Lung microvascular endothelial cell (primary cell): ENCODE data around the gene BBS4. TPM values are rescaled to one million over a fixed set of nuclear protein-coding genes. Genes with fewer than 3 reads are reported as not detected.

Source experiments
- DNase-seq, 2 donors: peaks; one replicate each; pipeline versions ENCODE4 v3.0.0 to v3.0.0-alpha.2; 2010; ENCODE audit warnings: low read depth in 2 of 2
- total RNA-seq: library from RNA; depleted of rRNA; stranded (reverse); fragments of >200 nt; gene quantifications from 2 replicates; pipeline ENCODE4 v1.2.1, GENCODE V29; 2014

Gene BBS4
- total RNA-seq, 1 donor from 2014 or later, result 4.2 TPM

DNA sequence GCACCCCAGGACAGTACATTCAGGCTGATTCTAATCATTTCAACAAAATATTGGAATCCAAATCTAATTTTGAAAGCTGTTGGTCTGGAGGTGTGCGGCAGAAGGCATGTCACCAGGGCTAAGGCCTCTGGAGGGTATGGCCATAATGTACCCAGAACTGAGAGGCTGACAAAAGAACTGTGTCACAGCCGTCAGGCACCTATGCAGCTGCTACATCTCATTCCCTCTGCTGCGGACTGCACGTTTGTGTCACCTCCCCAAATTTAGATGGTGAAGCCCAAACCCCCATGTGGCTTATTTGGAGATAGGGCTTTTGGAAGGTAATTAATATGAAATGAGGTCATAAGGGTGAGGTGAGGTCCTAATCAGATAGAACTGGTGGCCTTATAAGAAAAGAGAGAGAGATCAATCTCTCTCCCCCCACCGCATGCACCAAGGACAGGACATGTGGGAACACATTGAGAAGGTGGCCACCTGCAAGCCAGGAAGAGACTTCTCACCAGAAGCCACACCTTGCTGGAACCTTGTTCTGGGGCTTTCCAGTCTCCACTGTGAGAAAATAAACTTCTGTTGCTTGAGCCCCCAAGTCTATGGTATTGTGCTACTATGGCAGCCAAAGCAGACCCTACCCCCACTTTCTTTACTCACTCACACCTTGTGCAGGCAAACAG, 74.7 kb downstream of the BBS4 start:
- no peak for DNase-seq

- DNase-seq, result no peak
Observed at GRCh38 chr15:72764656-72765055, 78.6 kb downstream of the BBS4 start.

DNA sequence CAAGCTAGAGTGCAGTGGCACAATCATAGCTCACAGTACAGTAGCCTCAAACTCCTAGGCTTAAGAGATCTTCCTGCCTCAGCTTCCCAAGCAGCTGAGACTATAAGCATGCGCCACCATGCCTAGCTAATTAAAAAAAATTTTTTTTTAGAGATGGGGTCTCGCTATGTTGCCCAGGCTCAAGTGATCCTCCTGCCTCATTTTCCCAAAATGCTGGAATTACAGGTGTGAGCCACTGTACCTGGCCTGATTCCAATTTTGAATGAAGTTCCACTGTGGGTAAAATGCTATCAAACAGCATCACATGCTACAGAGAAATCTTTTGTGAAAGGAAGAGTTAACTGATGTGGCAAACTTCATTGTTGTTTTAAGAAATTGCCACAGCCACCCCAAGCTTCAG, 80.0 kb downstream of the BBS4 start:
- DNase-seq, result no peak

DNA sequence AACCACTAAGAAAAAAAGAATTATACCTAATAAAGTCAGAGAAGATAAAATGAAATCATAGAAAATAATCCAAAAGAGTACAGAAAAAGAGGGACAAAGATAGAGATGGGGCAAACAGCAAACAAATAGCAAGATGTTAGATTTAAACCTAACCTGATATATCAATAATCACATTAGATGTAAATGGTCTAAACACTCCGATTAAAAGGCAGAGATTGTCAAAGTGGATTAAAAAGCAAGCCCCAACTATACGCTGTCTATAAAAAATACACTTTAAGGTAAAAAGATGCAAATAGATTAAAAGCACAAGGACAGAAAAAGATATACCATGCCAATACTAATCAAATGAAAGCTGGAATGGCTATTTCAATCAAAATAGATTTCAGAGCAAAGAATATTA, 80.8 kb downstream of the BBS4 start:
- DNase-seq, result no peak

- peak in 1 of 2 donors; percentile 7 for DNase-seq
Observed at GRCh38 chr15:72770673-72771328, 84.8 kb downstream of the BBS4 start.

GRCh38 chr15:72771329-72771725, 85.3 kb downstream of the BBS4 start:
- no peak for DNase-seq

- DNase-seq, result no peak
Observed at GRCh38 chr15:72774696-72775383, 88.8 kb downstream of the BBS4 start.

DNA sequence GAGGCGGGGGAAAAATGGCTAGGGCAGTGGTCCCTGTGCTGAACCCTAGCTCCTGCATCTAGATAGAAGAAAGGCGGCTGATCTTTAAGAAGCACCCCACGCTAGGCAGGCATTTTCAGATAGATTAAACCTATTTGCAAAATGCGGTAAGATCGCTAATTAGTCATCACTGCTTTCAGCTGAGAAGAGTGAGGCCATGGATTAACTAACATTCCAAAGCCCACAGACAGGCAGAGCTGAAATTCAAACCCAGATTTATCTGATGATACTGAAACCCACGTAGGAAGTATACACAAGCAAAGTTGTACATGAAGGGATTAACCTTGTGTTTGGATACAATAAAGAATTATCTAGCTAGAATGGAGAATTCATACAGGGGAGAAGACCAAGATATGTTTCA, 92.8 kb downstream of the BBS4 start:
- DNase-seq, result no peak

DNA sequence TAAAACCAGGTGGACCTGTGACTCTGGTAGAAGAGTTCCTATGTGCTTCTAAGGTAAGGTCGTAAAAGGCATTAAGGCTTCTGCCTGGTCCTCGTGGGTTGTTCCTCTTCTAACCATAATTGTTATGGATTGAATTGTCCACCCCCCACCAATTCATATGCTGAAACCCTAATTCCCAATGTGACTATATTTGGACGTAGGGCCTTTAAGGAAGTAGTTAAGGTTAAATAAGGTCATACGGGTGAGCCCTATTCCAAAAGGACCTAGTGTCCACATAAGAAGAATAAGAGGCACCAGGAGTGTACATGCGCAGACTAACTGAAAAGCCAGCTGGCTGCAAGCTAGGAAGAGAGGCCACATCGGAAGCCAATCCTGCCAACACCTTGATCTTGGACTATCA, 95.6 kb downstream of the BBS4 start:
- no peak for DNase-seq

GRCh38 chr15:72782274-72783003, 96.4 kb downstream of the BBS4 start:
- DNase-seq, result no peak

GRCh38 chr15:72783004-72783639, 97.1 kb downstream of the BBS4 start:
- DNase-seq, result peak in 1 of 2 donors; percentile 53

DNA sequence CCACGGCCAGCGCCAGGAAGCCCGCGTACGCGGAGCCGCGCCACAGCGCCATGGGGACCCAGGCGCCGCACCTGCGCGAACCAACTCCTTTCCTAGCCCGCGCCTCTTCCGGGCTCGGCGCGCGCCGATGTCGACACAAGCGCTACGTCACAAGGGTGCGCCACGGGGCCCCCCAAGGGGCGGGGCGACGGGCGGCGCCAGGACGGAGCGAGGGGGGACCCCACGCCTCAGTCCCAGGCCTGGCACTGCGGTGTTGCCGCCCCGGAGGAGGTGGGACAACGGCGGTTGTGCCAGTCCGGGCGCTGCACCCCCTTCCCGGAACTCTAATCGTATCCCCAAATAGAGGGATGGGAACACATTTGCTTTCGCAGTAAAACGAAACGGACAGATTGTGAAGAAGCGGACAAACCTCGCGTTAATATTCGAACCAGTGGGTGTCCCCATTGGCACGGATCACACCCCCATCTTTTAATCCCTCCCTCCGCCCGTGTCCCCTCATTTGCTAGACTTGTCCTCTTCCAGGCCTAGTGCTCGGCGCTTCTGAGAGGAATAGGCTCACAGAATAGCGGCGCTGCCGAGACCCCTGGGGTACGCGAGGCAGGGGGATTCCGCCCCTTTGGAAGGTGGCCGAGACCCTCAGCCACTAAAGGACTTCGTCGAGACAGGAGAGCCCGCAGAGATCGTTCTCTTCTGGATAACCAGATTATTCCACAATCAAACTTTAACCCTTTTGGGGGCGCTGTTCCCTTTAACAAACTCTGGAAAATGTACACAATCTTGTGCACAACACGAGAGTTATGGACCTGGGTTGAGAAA, 97.8 kb downstream of the BBS4 start, which contains the start of gene ADPGK:
Gene ADPGK, minus strand, starts transcription at position 119 of the 816 bp plus-strand sequence. Its CDS starts 67 bp downstream, at position 52.
- peak; percentile 95 to 96 for DNase-seq

- DNase-seq, result no peak
Observed at GRCh38 chr15:72784456-72784876, 98.5 kb downstream of the BBS4 start.

DNA sequence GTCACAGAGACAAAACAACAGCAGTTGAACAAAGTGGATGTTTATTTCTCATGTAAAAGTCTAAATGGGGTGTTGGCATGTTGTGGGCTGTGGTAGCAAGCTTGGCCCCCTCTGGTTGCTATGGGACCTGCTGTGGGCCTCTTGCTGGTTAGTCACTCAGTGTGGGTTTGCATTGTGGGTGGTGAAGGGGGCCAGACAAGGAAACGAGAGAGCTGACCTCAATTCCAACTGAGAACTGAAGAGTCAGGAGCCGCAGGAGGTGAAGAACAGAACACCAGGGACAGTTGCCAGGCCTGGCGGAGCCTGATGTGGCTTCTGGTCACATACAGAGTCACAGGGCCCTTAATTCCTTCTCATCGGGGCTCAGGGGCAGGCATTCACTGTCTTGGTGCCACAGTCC, 99.4 kb downstream of the BBS4 start:
- no peak for DNase-seq

DNA sequence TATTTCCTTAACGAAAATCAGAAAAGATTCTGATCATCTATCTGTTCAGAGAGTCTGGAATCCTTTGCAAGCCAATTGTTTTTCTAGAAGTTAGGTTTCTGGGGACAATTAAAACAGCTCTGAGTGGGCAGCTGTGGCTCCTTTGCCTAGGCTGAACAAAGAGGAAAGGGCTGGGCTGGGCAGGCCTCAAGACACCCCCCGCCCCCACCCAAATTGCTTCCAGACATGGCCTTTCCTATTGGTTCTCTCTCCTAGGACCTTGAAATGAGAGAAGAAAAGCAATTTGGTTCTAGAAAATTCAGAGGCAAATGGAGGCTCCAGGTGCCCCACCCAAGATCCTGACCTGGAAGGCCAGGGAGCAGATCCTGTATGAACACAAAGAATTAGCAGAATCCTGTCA, 99.8 kb downstream of the BBS4 start:
- no peak for DNase-seq

GRCh38 chr15:72786242-72786641, 100.2 kb downstream of the BBS4 start:
- DNase-seq, result no peak

GRCh38 chr15:72786676-72787345, 100.8 kb downstream of the BBS4 start:
- no peak for DNase-seq

DNA sequence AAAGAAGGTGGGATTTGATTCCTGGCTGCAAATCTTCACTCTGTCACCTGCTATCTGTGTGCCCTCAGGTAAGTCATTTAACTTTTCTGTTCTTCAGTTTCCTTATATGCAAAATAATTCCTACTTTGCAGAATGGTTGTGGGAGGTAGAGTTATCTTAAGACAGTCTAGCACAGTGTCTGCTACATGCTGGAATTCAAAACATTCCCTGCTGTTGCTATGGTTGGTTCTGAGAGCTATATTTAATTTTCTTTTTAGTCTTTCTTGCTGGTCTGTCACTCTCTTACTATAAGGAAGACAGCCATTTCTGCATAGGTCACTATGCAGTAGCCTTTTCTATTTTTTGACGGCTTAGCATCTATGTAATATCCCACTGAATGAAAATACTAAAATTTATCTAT, 101.5 kb downstream of the BBS4 start:
- DNase-seq, result no peak
